GM18498 (cell line): ENCODE measurements around the gene ATPAF1.
"Not testable (repeated sequence)": the region's sequence is repeated elsewhere in the genome, so short reads cannot be mapped to it uniquely, and the experiment has no call there.

Experiments used
- ATAC-seq: cut with Tn5 transposase; IDR thresholded peaks from one replicate; pipeline ENCODE4 v1.9.1; 2021; ENCODE audit warnings: mild to moderate bottlenecking, moderate library complexity; ENCODE audit not compliant: unreplicated experiment

The ATPAF1 gene

DNA sequence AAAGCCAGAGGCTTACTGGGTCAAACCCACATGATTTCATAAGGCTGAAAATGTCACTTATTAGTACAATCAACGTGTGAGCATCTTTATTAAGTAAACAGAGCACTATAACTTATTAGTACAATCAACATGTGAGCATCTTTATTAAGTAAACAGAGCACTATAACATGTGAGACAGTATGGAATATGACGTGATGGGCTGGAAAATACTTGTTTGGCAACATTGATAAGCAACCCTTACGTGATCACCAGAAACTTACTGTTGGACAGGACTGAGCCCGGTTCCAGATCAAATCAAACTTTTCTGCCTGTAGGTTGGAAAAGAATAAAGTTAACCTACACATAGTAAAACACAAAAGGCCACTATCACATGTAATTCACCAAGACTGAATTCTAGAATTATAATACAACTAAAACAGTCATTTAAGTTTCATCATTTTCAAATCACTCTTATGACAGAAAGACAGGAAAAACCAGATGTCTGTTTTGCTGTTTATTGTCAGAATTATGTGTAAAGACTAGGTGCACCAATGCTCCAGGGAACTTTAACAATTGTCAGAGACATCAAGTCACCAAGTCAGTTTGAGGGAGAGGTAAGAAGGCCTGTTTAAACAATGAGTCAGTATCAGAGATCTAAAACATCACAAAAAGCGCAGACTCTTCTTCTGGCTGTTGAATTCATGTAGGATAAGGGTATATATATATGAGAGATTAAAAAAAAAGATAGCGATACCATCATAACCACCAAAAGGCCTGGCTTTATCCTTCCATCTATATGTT lies 15.7 kb downstream of the ATPAF1 start:
- no peak for ATAC-seq

DNA sequence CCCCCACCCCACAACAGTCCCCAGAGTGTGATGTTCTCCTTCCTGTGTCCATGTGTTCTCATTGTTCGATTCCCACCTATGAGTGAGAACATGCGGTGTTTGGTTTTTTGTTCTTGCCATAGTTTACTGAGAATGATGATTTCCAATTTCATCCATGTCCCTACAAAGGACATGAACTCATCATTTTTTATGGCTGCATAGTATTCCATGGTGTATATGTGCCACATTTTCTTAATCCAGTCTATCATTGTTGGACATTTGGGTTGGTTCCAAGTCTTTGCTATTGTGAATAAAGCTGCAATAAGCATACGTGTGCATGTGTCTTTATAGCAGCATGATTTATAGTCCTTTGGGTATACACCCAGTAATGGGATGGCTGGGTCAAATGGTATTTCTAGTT lies 17.0 kb downstream of the ATPAF1 start:
- ATAC-seq: not testable (repeated sequence)

DNA sequence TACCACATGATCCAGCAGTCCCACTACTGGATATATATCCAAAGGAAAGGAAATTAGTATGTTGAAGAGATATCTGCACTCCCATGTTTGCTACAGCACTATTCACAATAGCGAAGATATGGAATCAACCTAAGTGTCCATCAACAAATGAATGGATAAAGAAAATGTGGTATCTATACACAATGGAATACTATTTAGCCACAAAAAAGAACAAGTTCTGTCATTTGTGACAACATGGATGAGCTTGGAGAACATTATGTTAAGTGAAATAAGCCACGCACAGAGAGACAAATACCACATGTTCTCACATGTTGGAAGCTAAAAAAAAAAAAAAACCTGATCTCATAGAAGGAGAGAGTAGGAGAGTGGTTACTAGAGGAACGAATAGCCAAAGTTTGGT lies 17.7 kb downstream of the ATPAF1 start:
- ATAC-seq: no peak

DNA sequence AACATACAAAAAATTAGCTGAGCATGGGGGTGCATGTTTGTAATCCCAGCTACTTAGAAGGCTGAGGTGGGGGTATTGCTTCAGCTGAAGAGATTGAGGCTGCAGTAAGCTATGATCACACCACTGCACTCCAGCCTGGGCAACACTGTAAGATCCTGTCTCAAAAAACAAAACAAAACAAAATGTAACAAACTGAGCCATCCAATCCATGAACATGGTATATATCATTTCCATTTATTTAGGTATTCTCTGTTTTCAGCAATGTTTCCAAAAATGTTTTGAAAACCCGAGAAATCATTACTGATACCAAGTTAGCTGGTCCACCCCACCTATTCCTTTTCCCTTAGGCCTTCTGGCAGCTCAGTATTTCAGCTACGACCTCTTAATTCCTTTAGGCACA lies 18.4 kb downstream of the ATPAF1 start:
- ATAC-seq: no peak

DNA sequence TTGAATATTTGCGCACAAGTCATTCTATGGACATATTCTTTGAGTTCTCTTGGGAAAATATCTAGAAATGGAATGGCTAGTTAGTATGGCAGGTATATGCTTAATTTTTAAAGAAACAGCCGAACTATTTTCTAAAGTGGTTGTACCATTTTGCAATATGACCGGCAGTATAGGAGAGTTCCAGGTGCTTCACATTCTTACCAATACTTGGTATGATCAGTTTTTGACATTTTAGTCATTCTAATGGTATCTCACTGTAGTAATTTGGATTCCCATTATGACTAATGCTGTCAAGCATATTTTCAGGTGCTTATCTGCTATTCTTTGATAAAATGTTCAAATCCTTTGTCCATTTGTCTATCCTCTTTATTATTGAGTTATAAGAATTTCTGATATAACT lies 20.6 kb downstream of the ATPAF1 start:
- ATAC-seq: no peak

DNA sequence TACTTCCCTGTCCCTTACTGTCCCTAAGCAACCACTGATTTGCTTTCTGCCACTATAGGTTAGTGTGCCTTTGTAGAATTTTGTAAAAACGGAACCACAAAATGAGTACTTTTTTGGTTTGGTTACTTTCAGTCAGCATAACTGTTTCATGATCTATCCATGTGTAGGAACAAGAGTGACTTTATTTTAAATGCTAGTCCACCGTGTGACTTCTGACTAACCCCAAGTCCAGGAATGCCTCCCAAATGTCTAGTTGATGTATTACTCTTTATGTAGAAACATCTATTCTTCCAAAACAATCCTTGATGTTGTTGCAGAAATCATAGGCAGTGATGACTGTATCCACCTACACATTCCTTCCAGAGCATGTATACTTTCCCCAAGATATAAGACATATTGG lies 21.3 kb downstream of the ATPAF1 start:
- no peak for ATAC-seq

DNA sequence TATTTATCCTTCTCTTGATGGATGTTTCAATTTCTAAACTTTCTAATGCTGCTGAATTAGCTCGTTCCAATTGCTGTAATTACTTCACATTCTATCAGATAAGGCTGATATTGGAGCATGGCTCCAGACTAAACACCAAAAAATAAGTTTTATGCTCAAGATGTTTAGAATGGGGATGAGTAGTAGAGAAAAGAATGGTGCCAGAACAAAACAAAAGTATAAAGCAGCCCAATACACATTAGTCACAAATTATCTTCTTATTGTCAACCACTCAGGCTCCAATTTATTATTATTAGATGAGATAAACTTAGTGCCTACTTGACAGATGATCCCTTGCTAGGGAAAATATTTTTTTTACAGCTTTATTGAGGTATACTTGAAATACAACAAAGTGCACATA lies 21.8 kb downstream of the ATPAF1 start:
- ATAC-seq: no peak

DNA sequence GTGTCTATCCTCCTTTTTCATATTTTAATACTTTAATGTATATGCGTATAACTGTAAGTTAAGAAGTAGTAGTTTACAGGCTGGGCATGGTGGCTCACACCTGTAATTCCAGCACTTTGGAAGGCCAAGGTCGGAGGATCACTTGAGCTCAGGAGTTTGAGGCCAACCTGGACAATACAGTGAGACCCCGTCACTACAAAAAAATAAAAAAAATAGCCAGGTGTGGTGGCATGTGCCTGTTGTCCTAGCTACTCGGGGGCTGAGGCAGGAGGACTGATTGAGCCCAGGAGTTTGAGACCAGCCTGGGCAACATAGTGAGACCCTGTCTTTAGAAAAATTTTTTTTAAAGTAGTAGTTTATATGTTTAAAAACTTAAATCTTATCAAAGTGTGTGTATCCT lies 22.3 kb downstream of the ATPAF1 start:
- no peak for ATAC-seq

DNA sequence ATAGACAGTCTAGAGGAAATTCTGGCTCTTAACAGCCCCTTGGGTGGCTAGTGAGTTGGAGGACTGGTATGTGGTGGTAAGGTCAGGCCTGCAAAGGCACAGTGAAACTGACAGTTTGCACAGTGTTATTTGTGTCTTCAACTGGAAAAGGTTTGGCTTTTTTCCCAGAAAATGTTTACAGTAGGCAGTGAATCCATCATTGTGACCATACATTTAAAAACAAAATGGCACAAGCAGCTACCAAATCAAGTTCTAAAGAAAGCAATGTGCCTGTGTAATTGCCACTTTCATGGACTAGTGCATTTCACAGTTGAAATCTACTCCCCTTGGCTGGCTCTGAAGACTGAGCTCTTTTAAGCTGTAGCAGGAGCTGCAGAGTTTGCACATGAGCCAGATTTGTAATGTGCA lies 24.8 kb downstream of the ATPAF1 start:
- ATAC-seq: no peak

DNA sequence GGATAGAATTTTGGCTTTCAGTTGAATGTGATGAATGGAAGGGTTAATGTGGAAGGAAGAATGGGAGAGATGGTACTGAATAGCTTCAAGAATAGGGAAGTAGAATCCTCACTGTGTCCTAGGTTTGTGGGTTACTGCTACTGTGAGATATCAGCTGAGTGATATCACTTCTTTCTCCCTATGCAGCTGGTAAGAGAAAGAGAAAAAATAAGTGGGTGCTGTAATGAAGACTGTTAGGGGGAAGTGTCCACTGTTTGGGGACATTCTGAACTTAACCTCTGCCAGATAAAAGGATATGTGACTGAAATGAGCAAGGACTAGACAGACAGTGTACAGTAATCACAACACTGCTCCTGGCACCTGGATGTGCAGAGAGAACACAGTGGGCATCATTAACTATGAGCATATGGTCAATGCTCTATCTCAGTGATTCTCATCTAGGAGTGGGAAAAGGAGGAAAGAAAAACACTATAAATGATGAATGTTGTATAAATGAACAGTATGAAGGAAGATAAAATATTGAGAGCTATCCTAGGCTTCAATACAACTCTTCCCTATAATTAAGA lies 26.0 kb downstream of the ATPAF1 start:
- ATAC-seq: no peak

DNA sequence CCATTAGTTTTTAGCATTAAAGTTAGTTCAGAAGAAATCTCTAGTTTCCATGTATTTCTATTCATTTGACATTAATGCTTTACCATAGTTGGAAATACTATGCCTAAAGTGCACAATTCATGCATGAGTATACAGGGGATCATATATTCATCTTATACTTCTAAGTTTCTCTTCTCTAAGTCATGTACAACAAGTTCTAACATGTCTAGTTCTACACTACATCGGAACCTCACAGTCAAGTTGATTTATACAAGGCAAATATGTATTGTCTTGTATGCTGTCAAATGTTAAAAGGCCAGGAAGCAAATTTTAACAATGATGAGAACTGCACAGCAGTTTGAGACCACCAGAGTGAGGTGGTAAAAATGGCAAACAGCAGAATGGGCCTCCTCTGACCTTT lies 28.6 kb downstream of the ATPAF1 start:
- no peak for ATAC-seq

DNA sequence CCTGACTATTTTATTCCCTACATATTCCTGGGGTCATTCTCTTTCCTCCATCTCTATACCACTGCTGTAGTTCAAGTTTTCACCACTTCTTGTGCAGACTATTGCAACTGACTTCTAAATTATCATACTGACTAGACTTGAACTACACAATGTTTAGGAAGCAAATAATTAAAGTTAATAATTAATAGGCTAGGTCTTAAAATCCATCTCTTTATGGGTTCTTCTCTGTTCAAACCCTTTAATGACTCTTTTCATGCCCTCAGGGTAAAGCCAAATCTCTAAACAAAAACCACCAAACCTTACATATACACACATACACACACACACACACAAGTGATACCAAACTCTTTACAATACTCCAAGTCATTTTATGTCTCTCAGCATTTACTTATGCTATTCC lies 29.2 kb downstream of the ATPAF1 start:
- ATAC-seq: no peak

DNA sequence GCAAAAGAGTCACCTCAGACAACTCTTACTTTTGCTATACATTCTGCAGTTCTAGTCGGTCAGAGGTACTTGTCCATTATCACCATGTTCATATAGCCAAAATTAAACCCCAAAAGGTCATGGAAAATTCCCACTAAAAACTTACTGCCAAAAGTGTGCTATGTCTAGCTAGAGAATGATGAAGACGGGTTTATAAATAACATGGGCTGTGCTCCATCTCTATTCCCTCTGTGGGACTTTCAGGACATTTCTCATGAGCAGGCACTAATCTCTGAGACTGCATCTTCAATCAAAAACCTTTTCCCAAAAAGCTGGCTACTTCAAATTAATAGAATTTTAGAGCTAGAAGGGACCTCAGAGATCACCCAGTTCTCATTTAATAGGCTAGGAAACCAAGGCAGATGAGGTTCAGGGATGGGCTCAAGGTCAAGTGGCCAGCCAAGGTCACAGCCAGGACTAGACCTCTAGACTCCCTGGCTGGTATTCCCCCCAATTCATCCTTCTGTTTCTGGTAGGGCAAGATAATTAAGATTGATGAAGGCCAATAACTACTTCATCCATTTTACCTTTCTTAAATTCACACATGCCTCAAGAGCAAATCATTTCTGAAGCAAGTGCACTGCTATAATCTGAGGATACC lies 30.6 kb downstream of the ATPAF1 start:
- ATAC-seq: no peak

DNA sequence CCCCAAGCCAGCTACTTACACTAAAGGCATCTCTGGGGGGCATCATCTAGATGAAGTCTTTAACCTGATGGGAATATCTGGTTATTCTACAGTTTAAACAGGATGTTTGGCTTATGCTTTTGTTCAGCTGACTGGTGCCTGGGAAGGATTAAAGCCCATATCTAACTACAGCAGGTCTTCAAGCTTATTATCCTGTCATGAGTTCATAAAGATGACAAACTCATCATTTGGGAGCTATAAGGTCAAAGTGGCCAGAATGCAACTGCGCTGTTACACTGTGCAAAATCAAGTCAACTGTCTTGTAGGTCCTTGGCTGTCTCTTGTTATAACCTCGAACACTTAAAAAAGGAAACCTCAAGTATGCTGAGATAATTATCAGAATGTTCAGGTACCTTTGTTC lies 33.0 kb downstream of the ATPAF1 start:
- no peak for ATAC-seq

DNA sequence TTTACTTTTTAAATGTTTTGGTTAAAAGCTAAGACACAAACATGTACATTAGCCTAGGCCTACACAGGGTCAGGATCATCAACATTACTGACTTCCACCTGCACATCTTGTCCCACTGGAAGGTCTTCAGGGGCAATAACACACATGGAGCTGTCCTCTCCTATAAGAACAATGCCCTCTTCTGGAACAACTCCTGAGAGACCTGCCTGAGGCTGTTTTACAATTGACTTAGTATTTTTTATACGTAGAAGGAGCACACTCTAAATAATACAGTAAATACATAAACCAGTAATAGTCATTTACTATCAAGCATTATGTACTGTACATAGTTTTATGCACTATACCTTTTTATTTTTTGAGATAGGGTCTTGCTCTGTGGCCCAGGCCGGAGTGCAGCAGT lies 37.4 kb downstream of the ATPAF1 start:
- no peak for ATAC-seq

DNA sequence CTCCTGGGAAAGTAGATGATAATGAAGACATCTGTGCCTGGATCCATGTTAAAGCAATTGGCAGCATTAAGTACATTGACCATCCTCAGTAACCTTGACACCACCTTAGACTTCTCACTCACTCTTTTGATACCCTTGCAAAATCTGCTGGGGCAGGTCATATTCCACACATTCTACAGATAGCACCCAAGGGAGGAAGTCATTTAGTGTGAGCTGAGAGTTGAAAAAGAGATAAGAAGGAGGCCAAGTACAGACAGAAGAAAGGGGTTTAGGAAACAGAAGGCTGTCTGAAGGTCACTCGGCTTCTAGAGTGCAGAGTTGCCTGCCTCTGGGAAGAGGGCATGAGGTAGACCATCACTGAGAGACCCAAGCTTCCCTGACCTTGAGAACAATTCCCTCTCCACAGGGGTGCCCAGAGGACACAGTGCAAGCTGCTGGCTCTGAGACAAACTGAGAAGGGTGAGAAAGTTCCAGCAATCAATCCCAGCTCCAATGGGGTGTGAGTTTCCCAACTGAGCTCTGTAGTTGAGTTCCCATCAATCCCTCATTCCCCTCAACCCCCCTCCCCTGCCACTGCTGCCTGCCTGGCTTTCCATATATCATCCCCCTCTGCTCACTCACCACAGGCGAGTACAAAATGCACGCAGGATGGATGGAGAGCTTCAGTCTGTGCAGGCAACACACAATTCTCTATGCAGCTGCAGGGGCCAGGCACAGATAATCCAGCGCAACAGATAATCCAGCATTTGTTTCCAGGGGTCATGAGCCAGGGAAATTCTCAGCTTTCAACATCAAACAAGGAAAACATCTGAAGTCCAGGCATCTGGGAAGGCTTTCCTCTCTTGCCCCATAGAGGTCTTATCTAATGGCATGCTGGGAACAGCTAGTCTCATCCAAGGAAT lies 44.2 kb downstream of the ATPAF1 start:
- ATAC-seq: no peak

DNA sequence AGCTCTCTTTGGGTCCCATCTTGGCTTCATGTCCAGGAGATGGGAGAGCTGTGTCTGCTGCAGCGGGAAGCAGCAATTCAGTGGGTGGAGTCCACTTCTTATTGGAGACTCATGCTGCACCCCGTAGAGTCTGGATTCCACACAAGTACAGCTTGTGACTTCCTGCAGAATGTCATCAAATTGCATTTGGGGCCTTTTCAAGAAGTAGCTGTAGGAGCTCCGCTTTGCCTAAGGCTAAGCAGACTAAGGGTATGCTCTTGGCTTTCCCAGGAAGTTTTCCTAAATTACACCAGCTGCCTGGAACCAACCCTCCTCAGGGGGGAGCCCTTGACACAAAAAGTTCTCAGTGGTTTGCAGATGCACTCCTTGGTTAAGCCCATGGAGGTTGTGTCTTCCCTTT lies 45.8 kb downstream of the ATPAF1 start:
- no peak for ATAC-seq

DNA sequence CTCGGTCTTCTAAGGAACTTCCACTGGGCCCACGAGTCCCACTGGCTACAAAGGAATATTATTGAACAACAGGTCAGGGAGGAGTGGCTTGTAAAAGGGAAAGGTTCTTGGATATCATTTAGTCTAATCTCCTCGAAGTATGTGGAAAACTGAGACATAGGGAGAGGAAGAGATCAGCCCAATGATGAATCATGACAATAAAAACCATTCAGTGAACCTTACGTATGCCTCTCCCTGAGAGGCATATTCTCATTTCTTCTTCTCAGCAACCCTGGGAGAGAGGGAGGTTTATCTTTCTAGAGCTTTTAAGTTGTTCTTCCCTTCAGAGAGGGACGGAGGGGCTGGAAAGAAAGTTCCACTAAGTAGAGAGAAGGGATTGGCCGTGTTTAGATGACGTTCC lies 46.2 kb downstream of the ATPAF1 start:
- ATAC-seq: no peak

DNA sequence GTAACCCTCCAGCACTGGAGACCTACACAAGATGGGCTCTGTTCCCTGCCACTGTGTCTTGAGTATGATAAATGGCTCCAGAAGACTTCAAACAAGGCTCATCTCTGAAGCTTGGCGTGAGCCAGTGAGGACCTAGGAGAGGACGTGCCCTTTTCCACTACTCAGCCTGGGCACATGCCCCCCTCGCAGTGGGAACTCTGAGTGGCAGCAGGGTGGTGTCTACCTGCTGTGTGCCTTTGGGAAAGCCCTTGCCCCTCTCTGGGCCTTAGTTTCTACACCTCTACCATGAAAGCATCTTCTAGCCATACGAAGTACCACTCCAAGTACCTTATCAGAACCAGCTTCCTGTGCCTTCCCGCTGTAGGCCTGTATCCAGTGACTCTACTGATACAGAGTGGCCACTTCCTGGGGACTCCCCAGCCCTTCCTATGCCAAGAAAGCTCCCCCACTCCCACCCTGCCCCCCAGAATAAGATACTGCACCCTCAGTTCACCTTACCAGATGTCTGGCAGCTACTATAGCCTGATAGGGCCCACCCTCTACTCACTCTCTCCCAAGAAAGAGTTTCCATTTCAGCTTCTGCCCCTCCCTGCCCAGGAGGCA lies 48.4 kb downstream of the ATPAF1 start:
- no peak for ATAC-seq

DNA sequence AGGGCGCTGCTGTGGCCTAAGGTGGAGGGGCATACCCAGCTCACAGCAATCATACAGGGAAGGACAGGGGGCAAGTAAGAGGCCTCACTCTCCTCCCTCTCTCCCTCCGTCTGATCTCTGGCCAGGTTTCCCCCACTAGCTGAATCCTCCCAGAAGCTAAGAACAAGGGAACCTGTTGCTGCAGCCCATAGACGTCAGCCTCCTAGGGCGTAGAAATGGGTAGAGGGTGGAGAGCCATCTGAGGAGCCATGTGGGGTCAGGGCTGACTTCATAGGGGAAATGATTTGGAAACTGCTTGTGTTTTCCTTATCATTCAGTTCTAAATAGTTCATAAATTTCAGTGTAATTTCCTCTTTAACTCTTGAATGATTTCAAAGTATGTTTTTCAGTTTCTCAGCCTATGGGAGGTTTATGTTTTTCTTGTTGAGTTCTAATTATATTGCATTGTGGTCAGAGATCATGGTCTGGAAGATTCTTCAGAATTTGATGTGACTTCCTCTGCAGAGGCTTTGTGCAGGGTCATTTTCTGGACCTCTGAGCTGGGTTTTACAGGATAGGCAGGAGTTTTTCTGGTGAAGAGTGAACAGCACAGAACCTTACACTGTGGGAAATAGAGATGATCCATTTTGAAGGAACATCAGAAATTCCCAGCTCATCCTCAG lies 49.3 kb downstream of the ATPAF1 start:
- no peak for ATAC-seq

DNA sequence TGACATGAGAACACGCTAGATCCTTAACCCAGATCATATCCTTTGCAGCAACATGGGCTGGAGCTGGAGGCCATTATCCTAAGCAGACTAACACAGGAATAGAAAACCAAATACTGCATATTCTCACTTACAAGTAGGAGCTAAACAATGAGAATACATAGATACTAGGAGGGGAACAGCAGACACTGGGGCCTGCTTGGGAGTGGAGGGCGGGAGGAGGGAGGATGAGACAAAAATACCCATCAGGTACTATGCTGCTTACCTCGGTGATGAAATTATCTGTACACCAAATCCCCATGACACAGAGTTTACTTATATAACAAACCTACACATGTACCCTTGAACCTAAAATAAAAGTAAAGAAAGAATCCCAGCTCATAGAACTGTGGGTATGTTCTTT lies 50.3 kb downstream of the ATPAF1 start:
- no peak for ATAC-seq
